Epithelial cell of proximal tubule (primary cell): Measurements from ENCODE around the gene OXNAD1. TPM values are rescaled to one million over a fixed set of nuclear protein-coding genes. Genes with fewer than 3 reads are reported as not detected.

Source experiments
- DNase-seq: peaks from one replicate; pipeline ENCODE4 v3.0.0-alpha.2; 2011; ENCODE audit warnings: low read depth
- H3K4me3 ChIP-seq: 2 replicates; pipeline ENCODE4 v1.5.1; 2011; ENCODE audit warnings: low read depth, mild to moderate bottlenecking, low read length
- total RNA-seq: library from RNA; depleted of rRNA; stranded (reverse); fragments of >200 nt; gene quantifications from 2 replicates; pipeline ENCODE4 v1.2.3, GENCODE V29; 2015
- TF ChIP-seq, protein P1 (sequence below): conservative IDR thresholded peaks from 2 replicates; pipeline ENCODE4 v1.5.1; 2012; ENCODE audit warnings: low read depth, mild to moderate bottlenecking, low read length

The OXNAD1 gene
- total RNA-seq, 1 donor from 2014 or later: 14.2 TPM

DNA sequence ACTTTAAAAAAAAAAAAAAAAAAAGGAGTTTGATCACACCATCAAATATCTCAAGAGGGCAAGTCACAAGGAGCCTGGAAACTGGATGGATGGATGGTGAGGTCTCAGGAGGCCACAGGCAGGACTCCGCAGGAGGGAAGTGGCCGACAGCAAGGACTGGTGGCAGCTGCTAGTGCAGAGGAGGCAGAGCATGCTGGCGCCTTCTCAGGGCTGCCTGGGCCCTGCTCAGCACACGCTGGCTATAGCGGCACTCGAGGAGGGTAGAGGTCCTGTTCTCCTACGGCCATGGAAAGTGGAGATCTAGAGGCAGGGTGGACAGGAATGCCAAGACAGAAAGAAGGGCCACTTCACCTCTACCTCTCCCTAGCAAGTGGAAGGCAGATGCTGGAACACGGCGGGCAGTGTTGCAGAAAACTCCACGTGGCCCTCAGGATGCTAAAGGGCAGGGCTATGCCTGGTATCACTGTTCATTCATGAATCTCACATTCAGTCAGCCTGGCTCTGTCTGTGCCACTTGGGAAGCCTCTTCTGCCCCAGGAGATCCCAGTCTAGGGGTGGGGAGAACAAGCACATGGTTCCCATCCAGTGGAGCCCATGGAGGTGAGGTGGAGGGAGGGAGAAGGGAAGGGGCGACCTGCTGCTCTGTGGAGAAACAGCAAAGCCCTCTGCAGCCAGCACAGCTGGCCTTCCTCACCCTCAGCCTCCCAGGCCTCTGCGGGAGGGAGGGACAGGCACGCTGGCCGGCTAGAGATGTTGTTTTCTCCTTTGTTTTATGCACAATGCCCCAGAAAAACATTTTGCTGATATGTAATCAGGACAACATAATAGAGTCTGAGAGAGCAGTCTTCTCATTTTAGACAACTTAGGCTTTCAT is 71.0 kb downstream of the OXNAD1 start:
- TF ChIP-seq, protein P1, sequence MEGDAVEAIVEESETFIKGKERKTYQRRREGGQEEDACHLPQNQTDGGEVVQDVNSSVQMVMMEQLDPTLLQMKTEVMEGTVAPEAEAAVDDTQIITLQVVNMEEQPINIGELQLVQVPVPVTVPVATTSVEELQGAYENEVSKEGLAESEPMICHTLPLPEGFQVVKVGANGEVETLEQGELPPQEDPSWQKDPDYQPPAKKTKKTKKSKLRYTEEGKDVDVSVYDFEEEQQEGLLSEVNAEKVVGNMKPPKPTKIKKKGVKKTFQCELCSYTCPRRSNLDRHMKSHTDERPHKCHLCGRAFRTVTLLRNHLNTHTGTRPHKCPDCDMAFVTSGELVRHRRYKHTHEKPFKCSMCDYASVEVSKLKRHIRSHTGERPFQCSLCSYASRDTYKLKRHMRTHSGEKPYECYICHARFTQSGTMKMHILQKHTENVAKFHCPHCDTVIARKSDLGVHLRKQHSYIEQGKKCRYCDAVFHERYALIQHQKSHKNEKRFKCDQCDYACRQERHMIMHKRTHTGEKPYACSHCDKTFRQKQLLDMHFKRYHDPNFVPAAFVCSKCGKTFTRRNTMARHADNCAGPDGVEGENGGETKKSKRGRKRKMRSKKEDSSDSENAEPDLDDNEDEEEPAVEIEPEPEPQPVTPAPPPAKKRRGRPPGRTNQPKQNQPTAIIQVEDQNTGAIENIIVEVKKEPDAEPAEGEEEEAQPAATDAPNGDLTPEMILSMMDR: no peak
- DNase-seq: no peak
- no peak overlapping the region for H3K4me3 ChIP-seq

GRCh38 chr3:16336825-16337224 is 71.8 kb downstream of the OXNAD1 start:
- TF ChIP-seq, protein P1: no peak
- no peak overlapping the region for H3K4me3 ChIP-seq
- no peak for DNase-seq

DNA sequence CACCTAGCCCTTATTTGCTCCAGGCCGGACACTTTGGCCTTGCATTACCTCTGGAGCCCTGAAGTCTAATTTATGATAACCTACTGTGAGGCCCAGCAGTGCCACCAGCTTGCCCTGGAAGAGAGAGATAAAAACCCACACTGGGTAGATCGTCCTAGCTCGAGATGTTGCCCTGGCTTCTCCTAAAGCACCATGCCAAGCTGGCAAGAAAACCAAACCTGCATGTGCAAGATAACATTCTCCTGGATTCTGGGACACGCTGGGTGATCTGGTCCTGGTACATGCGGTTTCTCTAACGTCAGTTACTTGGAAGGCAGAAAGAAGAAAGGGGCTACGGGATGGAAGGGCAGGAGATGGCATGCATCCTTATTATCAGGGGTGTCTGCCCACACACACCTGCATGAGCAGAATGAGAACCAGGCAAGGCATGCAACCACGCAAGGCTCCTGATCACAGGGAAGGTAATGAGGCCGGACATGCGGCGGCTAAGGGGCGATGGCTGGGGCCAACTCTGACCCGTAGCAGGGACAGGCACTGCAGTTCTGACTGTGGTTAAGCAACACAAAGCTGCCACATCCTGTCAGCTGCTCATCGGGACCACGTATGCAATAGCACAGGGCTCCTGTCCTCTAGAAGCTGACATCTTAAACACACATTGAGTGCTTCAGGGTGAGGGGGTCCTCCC is 73.0 kb downstream of the OXNAD1 start:
- DNase-seq: no peak
- TF ChIP-seq, protein P1: no peak
- no peak overlapping the region for H3K4me3 ChIP-seq

GRCh38 chr3:16338999-16339398 is 74.0 kb downstream of the OXNAD1 start:
- TF ChIP-seq, protein P1: no peak
- peak; percentile 83 for DNase-seq
- no peak overlapping the region for H3K4me3 ChIP-seq

DNA sequence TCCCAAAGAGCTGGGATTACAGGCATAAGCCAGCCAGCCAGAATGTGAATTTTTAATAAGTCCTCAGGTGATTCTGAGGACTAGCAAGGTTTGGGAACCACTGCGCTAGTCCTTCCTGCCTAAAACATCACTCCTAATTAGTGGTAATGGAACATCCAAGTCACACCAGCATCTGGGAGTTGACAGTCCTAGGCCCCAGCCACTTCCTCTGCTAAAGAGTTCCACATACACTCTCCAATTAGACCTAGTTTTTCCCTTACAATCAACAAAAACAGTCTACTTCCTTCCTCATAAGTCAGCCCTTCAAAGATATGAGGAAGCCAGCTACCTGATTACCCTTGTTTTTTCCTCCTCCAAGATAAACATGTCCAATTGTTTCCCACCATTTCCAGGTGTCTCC is 78.1 kb downstream of the OXNAD1 start:
- TF ChIP-seq, protein P1: no peak
- no peak overlapping the region for H3K4me3 ChIP-seq
- DNase-seq: no peak

- TF ChIP-seq, protein P1: no peak
- DNase-seq: no peak
- H3K4me3 ChIP-seq: no peak overlapping the region
Observed at GRCh38 chr3:16346413-16347081, 81.5 kb downstream of the OXNAD1 start.
